ENCODE results near the gene RNF149.
A peak's percentile ranks its signal among the peaks of the same experiment; 100 is the strongest.
"Not testable (repeated sequence)": the region's sequence is repeated elsewhere in the genome, so short reads cannot be mapped to it uniquely, and the experiment has no call there.

The RNF149 gene

GRCh38 chr2:101253013-101253702 lies 55.3 kb downstream of the RNF149 start:
- H3K36me3 Mint-ChIP-seq (ENCODE audit: insufficient read depth) = peaks cover 30% of the 10 kb centered on the region
- peak overlapping the region; percentile 94 to 95 for H3K4me3 Mint-ChIP-seq
- H3K27me3 Mint-ChIP-seq = no peaks in the 10 kb centered on the region
- DNase-seq = peak; percentile 71 to 75 (median 72)
- peak; percentile 79 for ATAC-seq (replicated peaks)
- H3K4me1 Mint-ChIP-seq (ENCODE audit: low read depth in 2 of 2) = peaks cover 42 to 47% of the 10 kb centered on the region in 2 donors
- H3K9me3 Mint-ChIP-seq = no peaks in the 10 kb centered on the region
- peak overlapping the region; percentile 91 to 96 for H3K27ac Mint-ChIP-seq

- H3K4me3 Mint-ChIP-seq = peak within 1 kb of the TSS; percentile 94 to 95
These were observed 56.0 kb downstream of the RNF149 start, which contains the start of gene CNOT11 for GRCh38 chr2:101252408-101253012. CNOT11 (plus strand) TSS chr2:101252886; CDS start chr2:101252965, 79 bp downstream.

GRCh38 chr2:101251844-101252407 lies 56.6 kb downstream of the RNF149 start:
- Mint-ChIP-seq H3K4me1 (ENCODE audit: low read depth in 2 of 2) (peaks cover 35 to 42% of the 10 kb centered on the region in 2 donors), H3K27ac (peak overlapping the region; percentile 91 to 96), H3K4me3 (peak overlapping the region; percentile 94 to 95), H3K9me3 (no peaks in the 10 kb centered on the region), H3K36me3 (ENCODE audit: insufficient read depth) (peaks cover 19% of the 10 kb centered on the region), H3K27me3 (no peaks in the 10 kb centered on the region)
- DNase-seq (peak in 1 of 3 experiments; percentile 11), ATAC-seq (replicated peaks) (peak; percentile 20)

More at GRCh38 chr2:101252408-101253012, 56.0 kb downstream of the RNF149 start, which contains the start of gene CNOT11:
- Mint-ChIP-seq H3K36me3 (ENCODE audit: insufficient read depth) (peaks cover 24% of the 10 kb centered on the region), H3K27me3 (no peaks in the 10 kb centered on the region), H3K27ac (peak within 1 kb of the TSS; percentile 91 to 96), H3K9me3 (no peaks in the 10 kb centered on the region), H3K4me1 (ENCODE audit: low read depth in 2 of 2) (peaks cover 41 to 42% of the 10 kb centered on the region in 2 donors)
- ATAC-seq (replicated peaks) (peak; percentile 72), DNase-seq (peak; percentile 98 to 99 (median 98))

GRCh38 chr2:101251246-101251781 lies 57.2 kb downstream of the RNF149 start:
- ATAC-seq (replicated peaks) = not testable (repeated sequence)

GRCh38 chr2:101249826-101250225 lies 58.7 kb downstream of the RNF149 start:
- H3K4me3 Mint-ChIP-seq = no peak overlapping the region
- peaks cover 18 to 25% of the 10 kb centered on the region in 2 donors for H3K4me1 Mint-ChIP-seq (ENCODE audit: low read depth in 2 of 2)
- H3K9me3 Mint-ChIP-seq = no peaks in the 10 kb centered on the region
- no peak overlapping the region for H3K27ac Mint-ChIP-seq
- ATAC-seq (replicated peaks) (no peak), DNase-seq (no peak)
- peaks cover 12% of the 10 kb centered on the region for H3K36me3 Mint-ChIP-seq (ENCODE audit: insufficient read depth)
- no peaks in the 10 kb centered on the region for H3K27me3 Mint-ChIP-seq

More at GRCh38 chr2:101251246-101251781, 57.2 kb downstream of the RNF149 start:
- Mint-ChIP-seq H3K4me1 (ENCODE audit: low read depth in 2 of 2) (peaks cover 29 to 37% of the 10 kb centered on the region in 2 donors), H3K4me3 (peak overlapping the region; percentile 23 to 24), H3K36me3 (ENCODE audit: insufficient read depth) (peaks cover 14% of the 10 kb centered on the region)
- not testable (repeated sequence) for H3K9me3 Mint-ChIP-seq, H3K27me3 Mint-ChIP-seq, DNase-seq, H3K27ac Mint-ChIP-seq

GRCh38 chr2:101248756-101249155 lies 59.7 kb downstream of the RNF149 start:
- not testable (repeated sequence) for H3K9me3 Mint-ChIP-seq; DNase-seq; H3K4me3 Mint-ChIP-seq; H3K27ac Mint-ChIP-seq; ATAC-seq (replicated peaks); H3K27me3 Mint-ChIP-seq
- Mint-ChIP-seq H3K4me1 (ENCODE audit: low read depth in 2 of 2) (peaks cover 8 to 14% of the 10 kb centered on the region in 2 donors), H3K36me3 (ENCODE audit: insufficient read depth) (peaks cover 12% of the 10 kb centered on the region)

GRCh38 chr2:101245468-101245867 lies 63.0 kb downstream of the RNF149 start:
- H3K4me1 Mint-ChIP-seq (ENCODE audit: low read depth in 2 of 2); H3K9me3 Mint-ChIP-seq; DNase-seq; H3K36me3 Mint-ChIP-seq (ENCODE audit: insufficient read depth); ATAC-seq (replicated peaks); H3K27me3 Mint-ChIP-seq; H3K4me3 Mint-ChIP-seq; H3K27ac Mint-ChIP-seq: not testable (repeated sequence)

- ATAC-seq (replicated peaks); DNase-seq: not testable (repeated sequence)
These were observed 63.6 kb downstream of the RNF149 start for GRCh38 chr2:101244899-101245298.

GRCh38 chr2:101244373-101244772 lies 64.1 kb downstream of the RNF149 start:
- not testable (repeated sequence) for H3K4me3 Mint-ChIP-seq; H3K4me1 Mint-ChIP-seq (ENCODE audit: low read depth in 2 of 2); DNase-seq; H3K27me3 Mint-ChIP-seq; ATAC-seq (replicated peaks); H3K27ac Mint-ChIP-seq; H3K36me3 Mint-ChIP-seq (ENCODE audit: insufficient read depth); H3K9me3 Mint-ChIP-seq

More at GRCh38 chr2:101244899-101245298, 63.6 kb downstream of the RNF149 start:
- not testable (repeated sequence) for H3K9me3 Mint-ChIP-seq; H3K4me1 Mint-ChIP-seq (ENCODE audit: low read depth in 2 of 2); H3K27ac Mint-ChIP-seq; H3K4me3 Mint-ChIP-seq; H3K36me3 Mint-ChIP-seq (ENCODE audit: insufficient read depth); H3K27me3 Mint-ChIP-seq

GRCh38 chr2:101241158-101241557 lies 67.3 kb downstream of the RNF149 start:
- Mint-ChIP-seq H3K27me3 (no peaks in the 10 kb centered on the region), H3K9me3 (no peaks in the 10 kb centered on the region), H3K4me3 (no peak overlapping the region)

GRCh38 chr2:101240694-101241093 lies 67.8 kb downstream of the RNF149 start:
- DNase-seq; H3K27ac Mint-ChIP-seq; H3K36me3 Mint-ChIP-seq (ENCODE audit: insufficient read depth); ATAC-seq (replicated peaks); H3K4me3 Mint-ChIP-seq; H3K9me3 Mint-ChIP-seq; H3K4me1 Mint-ChIP-seq (ENCODE audit: low read depth in 2 of 2); H3K27me3 Mint-ChIP-seq: not testable (repeated sequence)

More at GRCh38 chr2:101241158-101241557, 67.3 kb downstream of the RNF149 start:
- Mint-ChIP-seq H3K36me3 (ENCODE audit: insufficient read depth) (peaks cover 2% of the 10 kb centered on the region), H3K4me1 (ENCODE audit: low read depth in 2 of 2) (no peaks in the 10 kb centered on the region), H3K27ac (no peak overlapping the region)
- DNase-seq = no peak
- no peak for ATAC-seq (replicated peaks)

GRCh38 chr2:101239760-101240118 lies 68.8 kb downstream of the RNF149 start:
- not testable (repeated sequence) for H3K4me3 Mint-ChIP-seq; ATAC-seq (replicated peaks); H3K9me3 Mint-ChIP-seq; DNase-seq; H3K4me1 Mint-ChIP-seq (ENCODE audit: low read depth in 2 of 2); H3K27me3 Mint-ChIP-seq; H3K36me3 Mint-ChIP-seq (ENCODE audit: insufficient read depth); H3K27ac Mint-ChIP-seq

- Mint-ChIP-seq H3K9me3 (no peaks in the 10 kb centered on the region), H3K4me3 (no peak overlapping the region), H3K36me3 (ENCODE audit: insufficient read depth) (peaks cover 2% of the 10 kb centered on the region), H3K4me1 (ENCODE audit: low read depth in 2 of 2) (no peaks in the 10 kb centered on the region), H3K27ac (no peak overlapping the region), H3K27me3 (no peaks in the 10 kb centered on the region)
- ATAC-seq (replicated peaks) = no peak
- no peak for DNase-seq
These were observed 69.4 kb downstream of the RNF149 start for GRCh38 chr2:101238930-101239759.
